Measurements from ENCODE around the gene LITAFD. TPM values are rescaled to one million over a fixed set of nuclear protein-coding genes. Genes with fewer than 3 reads are reported as not detected.

Gene LITAFD
- total RNA-seq, 1 experiment from 2014 or later = not detected

- ChIA-PET CTCF (interaction anchor here (1.5 kb wide), 1 partner anchor 10 kb away, joined by 4 read pairs; no protein-coding TSS in a partner anchor), RAD21 (ENCODE audit: low non-redundant PET in 1 of 2, low total read pairs in 2 of 2, uncharacterized antibody in 2 of 2, unreplicated experiment in 2 of 2) (no interaction called here), POLR2A (no interaction called here)
- Histone ChIP-seq H3K9ac (ENCODE audit: low read length) (no peak overlapping the region), H3K27ac (ENCODE audit: low read depth, low read length) (no peak overlapping the region), H3K4me3 (replicated peaks in 1 of 2; ENCODE audit: low read depth in 1 of 2, low read length in 2 of 2) (no peak overlapping the region), H4K20me1 (ENCODE audit: insufficient read depth) (no peaks in the 10 kb centered on the region), H2AFZ (ENCODE audit: low read depth, low read length, poor library complexity, severe bottlenecking) (no peak overlapping the region), H3K4me1 (ENCODE audit: control insufficient read depth in 1 of 2, insufficient read depth in 2 of 2, low read length in 2 of 2) (peaks cover under 1 to 15% of the 10 kb centered on the region in 2 experiments; a peak in 3 of 4 replicates), H3K9me2 (ENCODE audit: insufficient read depth) (no peaks in the 10 kb centered on the region), H3K36me3 (ENCODE audit: control insufficient read depth in 1 of 2, insufficient read depth in 2 of 2, low read length in 2 of 2) (peaks cover 25 to 35% of the 10 kb centered on the region in 2 experiments), H3K79me2 (ENCODE audit: insufficient read depth, low read length) (no peaks in the 10 kb centered on the region), H3K4me2 (ENCODE audit: low read length) (no peak overlapping the region), H3K9me3 (ENCODE audit: control insufficient read depth in 1 of 2, insufficient read depth in 1 of 2, low read depth in 1 of 2, low read length in 2 of 2) (no peaks in the 10 kb centered on the region), H3K27me3 (ENCODE audit: insufficient read depth, low read length) (no peaks in the 10 kb centered on the region)
- intact Hi-C loops (cut with micrococcal nuclease) = no loop called here
- BruUV-seq (replicated peaks) = no TSS peak
- TF ChIP-seq ELF1 (IDR thresholded peaks at IDR 0.05; ENCODE audit: borderline replicate concordance, low read depth) = no peak
- TF ChIP-seq CTCF (IDR thresholded peaks at IDR 0.05 in 2 of 3, conservative IDR thresholded peaks at IDR 0.05 in 1 of 3; ENCODE audit: borderline replicate concordance in 1 of 3, insufficient read depth in 1 of 3, low read depth in 2 of 3, low read length in 2 of 3) = no peak
- TF ChIP-seq FOSL1 (IDR thresholded peaks at IDR 0.05; ENCODE audit: low read depth) = no peak
- no peak for TF ChIP-seq ATF3 (IDR thresholded peaks at IDR 0.05)
- no peak for TF ChIP-seq EZH2phosphoT487 (IDR thresholded peaks at IDR 0.05; ENCODE audit: borderline replicate concordance)
- no peak for TF ChIP-seq ZBTB33 (IDR thresholded peaks at IDR 0.05; ENCODE audit: extremely low read depth, insufficient replicate concordance, low read length)
- TF ChIP-seq TCF7L2 (IDR thresholded peaks at IDR 0.05; ENCODE audit: borderline replicate concordance, extremely low read depth, insufficient read depth, insufficient read length) = no peak
- TF ChIP-seq JUND (IDR thresholded peaks at IDR 0.05) = no peak
- DNase-seq (ENCODE audit: low read depth, low spot score) (no peak), ATAC-seq (no peak)
These were observed 8.4 kb downstream of the LITAFD start for GRCh38 chr16:8890549-8890921.
